ENCODE measurements around the gene CFAP97.
"Not testable (repeated sequence)": the region's sequence is repeated elsewhere in the genome, so short reads cannot be mapped to it uniquely, and the experiment has no call there.

Gene CFAP97

GRCh38 chr4:185222598-185222997 lies 18.8 kb upstream of the CFAP97 start:
- no peak for DNase-seq (ENCODE audit: low read depth in 2 of 2)

GRCh38 chr4:185221912-185222311 lies 18.1 kb upstream of the CFAP97 start:
- DNase-seq (ENCODE audit: low read depth in 2 of 2) = no peak

GRCh38 chr4:185221491-185221890 lies 17.7 kb upstream of the CFAP97 start:
- no peak for DNase-seq (ENCODE audit: low read depth in 2 of 2)

- no peak for DNase-seq (ENCODE audit: low read depth in 2 of 2)
These were observed 15.9 kb upstream of the CFAP97 start for GRCh38 chr4:185219551-185220344.

GRCh38 chr4:185218312-185218711 lies 14.5 kb upstream of the CFAP97 start:
- no peak for DNase-seq (ENCODE audit: low read depth in 2 of 2)

- no peak for DNase-seq (ENCODE audit: low read depth in 2 of 2)
These were observed 13.7 kb upstream of the CFAP97 start for GRCh38 chr4:185217408-185217975.

GRCh38 chr4:185215261-185215660 lies 11.5 kb upstream of the CFAP97 start:
- DNase-seq (ENCODE audit: low read depth in 2 of 2) = no peak

GRCh38 chr4:185213877-185214276 lies 10.1 kb upstream of the CFAP97 start:
- DNase-seq (ENCODE audit: low read depth in 2 of 2) = no peak

GRCh38 chr4:185212581-185212980 lies 8.8 kb upstream of the CFAP97 start:
- no peak for DNase-seq (ENCODE audit: low read depth in 2 of 2)

- DNase-seq (ENCODE audit: low read depth in 2 of 2) = no peak
These were observed 7.8 kb upstream of the CFAP97 start for GRCh38 chr4:185211641-185212040.

- DNase-seq (ENCODE audit: low read depth in 2 of 2) = no peak
These were observed 7.2 kb upstream of the CFAP97 start for GRCh38 chr4:185211035-185211434.

- no peak for DNase-seq (ENCODE audit: low read depth in 2 of 2)
These were observed 6.5 kb upstream of the CFAP97 start for GRCh38 chr4:185210102-185210981.

- DNase-seq (ENCODE audit: low read depth in 2 of 2) = not testable (repeated sequence)
These were observed 6.0 kb upstream of the CFAP97 start for GRCh38 chr4:185209852-185210101.

GRCh38 chr4:185209031-185209851 lies 5.4 kb upstream of the CFAP97 start, which contains the start of gene SNX25:
TSS of gene SNX25 (plus strand) at chr4:185209598. CDS start at chr4:185209827, 229 bp downstream.
- peak; percentile 74 to 81 for DNase-seq (ENCODE audit: low read depth in 2 of 2)

GRCh38 chr4:185207466-185207865 lies 3.7 kb upstream of the CFAP97 start:
- no peak for DNase-seq (ENCODE audit: low read depth in 2 of 2)

GRCh38 chr4:185205697-185206342 lies 2.0 kb upstream of the CFAP97 start:
- DNase-seq (ENCODE audit: low read depth in 2 of 2) = no peak

- not testable (repeated sequence) for DNase-seq (ENCODE audit: low read depth in 2 of 2)
These were observed 1.3 kb upstream of the CFAP97 start for GRCh38 chr4:185205073-185205472.

GRCh38 chr4:185204238-185204910 lies 574 bp upstream of the CFAP97 start:
- DNase-seq (ENCODE audit: low read depth in 2 of 2) = no peak

- no peak for DNase-seq (ENCODE audit: low read depth in 2 of 2)
These were observed 765 bp downstream of the CFAP97 start for GRCh38 chr4:185202984-185203485.
